Measurements from ENCODE around the gene TAT.

DNA sequence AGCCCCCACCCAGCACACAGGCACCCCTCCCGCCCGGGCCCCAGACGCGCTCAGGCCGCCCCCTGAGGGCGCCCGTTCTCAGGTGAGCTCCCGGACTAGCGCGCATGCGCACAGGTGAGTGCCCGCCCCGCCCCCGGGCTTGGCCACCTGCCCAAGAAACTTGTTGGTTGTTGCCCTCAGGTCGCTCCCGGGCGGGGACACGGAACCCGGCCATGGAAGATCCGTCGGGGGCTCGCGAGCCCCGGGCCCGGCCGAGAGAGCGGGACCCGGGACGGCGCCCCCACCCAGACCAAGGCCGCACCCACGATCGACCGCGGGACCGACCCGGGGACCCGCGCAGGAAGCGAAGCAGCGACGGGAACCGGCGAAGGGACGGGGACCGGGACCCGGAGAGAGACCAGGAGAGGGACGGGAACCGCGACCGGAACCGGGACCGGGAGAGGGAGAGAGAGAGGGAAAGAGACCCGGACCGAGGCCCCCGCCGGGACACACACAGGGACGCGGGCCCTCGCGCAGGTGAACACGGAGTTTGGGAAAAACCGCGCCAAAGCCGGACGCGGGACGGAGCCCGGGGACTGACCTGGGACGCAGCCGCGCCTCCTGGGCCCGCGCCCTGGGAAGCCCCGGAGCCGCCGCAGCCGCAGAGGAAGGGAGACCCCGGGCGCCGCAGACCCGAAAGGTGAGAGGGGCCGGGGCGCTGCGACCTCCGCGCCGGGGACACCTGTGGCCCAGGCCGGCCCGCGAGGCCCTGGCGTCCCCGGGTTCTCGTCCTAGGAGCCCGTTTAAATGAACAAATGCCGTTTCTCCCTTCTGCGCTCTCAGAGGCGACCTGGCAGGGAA is 49.3 kb upstream of the TAT start, which contains the start of gene MARVELD3:
- TF ChIP-seq ZNF423 (tag by site-specific recombination; IDR thresholded peaks at IDR 0.05) (no peak), ZNF274 (IDR thresholded peaks at IDR 0.05; ENCODE audit: low read length) (no peak), ZNF274 (tag by site-specific recombination; IDR thresholded peaks at IDR 0.05; ENCODE audit: borderline replicate concordance) (no peak)
